ENCODE measurements around the gene GDPD4.

GDPD4 gene

DNA sequence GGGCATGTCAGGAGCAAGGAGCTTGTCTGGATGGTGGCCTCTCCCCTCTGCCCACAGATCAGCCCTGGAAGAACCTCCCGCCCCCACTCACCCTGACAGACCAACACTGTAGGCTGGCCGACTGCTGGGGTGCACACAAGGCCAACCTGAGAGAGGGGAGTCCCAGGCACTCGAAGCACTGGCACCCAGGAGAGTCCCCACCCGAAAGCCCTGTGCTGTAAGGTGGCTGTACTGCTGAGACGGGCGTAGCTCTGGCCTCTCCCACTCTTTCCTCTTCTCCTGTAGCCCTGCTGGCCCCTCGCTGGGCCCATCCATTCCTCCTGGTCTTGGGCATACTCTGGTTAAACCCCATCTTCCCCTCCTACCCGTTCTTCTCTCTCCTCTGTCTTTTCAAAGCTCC lies 133.7 kb downstream of the GDPD4 start:
- no peak overlapping the region for H3K4me3 ChIP-seq (ENCODE audit: low read depth, low read length)

DNA sequence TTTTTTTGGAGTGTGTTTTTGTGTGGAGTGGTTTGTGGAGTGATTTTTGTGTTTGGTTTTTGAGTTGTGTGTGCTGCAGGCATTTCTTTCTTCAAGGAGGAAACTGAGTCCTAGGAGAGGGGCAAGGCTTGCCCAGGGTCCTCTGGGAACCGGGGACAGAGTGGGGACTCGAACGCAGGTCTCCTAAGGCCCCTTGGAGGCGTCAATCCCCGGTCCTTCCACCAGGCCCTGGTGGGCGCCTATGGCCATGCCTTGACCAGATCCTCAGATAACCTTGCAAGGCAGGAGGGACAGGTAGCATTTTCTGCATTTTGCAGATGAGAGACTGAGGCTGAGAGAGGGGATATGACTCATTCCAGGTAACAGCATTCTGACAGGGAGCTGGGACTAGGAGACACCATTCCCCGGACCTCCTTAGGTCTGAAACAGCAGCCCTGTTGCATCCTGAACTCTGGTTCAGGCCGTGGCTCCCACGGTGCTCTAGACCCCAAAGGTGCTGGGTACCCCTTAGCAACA lies 134.3 kb downstream of the GDPD4 start:
- no peak overlapping the region for H3K4me3 ChIP-seq (ENCODE audit: low read depth, low read length)
- TF ChIP-seq, protein P1, sequence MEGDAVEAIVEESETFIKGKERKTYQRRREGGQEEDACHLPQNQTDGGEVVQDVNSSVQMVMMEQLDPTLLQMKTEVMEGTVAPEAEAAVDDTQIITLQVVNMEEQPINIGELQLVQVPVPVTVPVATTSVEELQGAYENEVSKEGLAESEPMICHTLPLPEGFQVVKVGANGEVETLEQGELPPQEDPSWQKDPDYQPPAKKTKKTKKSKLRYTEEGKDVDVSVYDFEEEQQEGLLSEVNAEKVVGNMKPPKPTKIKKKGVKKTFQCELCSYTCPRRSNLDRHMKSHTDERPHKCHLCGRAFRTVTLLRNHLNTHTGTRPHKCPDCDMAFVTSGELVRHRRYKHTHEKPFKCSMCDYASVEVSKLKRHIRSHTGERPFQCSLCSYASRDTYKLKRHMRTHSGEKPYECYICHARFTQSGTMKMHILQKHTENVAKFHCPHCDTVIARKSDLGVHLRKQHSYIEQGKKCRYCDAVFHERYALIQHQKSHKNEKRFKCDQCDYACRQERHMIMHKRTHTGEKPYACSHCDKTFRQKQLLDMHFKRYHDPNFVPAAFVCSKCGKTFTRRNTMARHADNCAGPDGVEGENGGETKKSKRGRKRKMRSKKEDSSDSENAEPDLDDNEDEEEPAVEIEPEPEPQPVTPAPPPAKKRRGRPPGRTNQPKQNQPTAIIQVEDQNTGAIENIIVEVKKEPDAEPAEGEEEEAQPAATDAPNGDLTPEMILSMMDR (IDR thresholded peaks at IDR 0.05; ENCODE audit: low read depth, low read length, missing control alignments), result no peak
- in situ Hi-C loops (cut with HindIII; ENCODE audit: low sequenced_read_pairs), result no loop called here
- no peak for DNase-seq (ENCODE audit: low read depth)

More for the DNA sequence above, 133.7 kb downstream of the GDPD4 start:
- DNase-seq (ENCODE audit: low read depth), result no peak
- TF ChIP-seq, protein P1 (IDR thresholded peaks at IDR 0.05; ENCODE audit: low read depth, low read length, missing control alignments), result no peak
- in situ Hi-C loops (cut with HindIII; ENCODE audit: low sequenced_read_pairs), result no loop called here
